ENCODE data around the gene MYBPHL. TPM values are rescaled to one million over a fixed set of nuclear protein-coding genes. Genes with fewer than 3 reads are reported as not detected.
A peak's percentile ranks its signal among the peaks of the same experiment; 100 is the strongest.

Gene MYBPHL
- total and polyA plus RNA-seq, 2 of the 13 experiments (the other 11 are each of a cell fraction or from before 2014, with no cell fraction given): 3.7 to 3.8 TPM

DNA sequence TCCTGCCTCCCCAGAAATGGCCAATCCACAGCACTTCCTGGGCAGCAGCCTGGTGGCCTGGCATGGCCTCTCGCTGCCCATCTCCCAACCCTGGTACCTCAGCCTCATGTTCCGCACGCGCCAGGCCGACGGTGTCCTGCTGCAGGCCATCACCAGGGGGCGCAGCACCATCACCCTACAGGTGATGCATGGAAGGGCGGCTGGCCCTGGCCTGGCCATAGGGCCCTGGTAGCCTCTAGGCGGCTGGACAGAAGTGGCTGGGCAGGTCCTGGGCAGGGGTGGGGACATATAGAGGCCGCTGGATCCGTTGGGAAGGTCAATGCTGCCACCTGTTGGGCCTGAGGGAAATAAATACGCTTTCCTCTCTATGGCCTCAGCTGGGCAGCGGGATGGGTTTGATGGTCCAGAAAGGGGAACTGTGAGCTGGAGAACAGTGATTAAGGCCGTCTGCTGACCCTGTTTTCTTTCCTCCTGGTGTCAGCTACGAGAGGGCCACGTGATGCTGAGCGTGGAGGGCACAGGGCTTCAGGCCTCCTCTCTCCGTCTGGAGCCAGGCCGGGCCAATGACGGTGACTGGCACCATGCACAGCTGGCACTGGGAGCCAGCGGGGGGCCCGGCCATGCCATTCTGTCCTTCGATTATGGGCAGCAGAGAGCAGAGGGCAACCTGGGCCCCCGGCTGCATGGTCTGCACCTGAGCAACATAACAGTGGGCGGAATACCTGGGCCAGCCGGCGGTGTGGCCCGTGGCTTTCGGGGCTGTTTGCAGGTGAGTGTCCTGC is 43.0 kb downstream of the MYBPHL start (continued):
- TF ChIP-seq, protein P1, sequence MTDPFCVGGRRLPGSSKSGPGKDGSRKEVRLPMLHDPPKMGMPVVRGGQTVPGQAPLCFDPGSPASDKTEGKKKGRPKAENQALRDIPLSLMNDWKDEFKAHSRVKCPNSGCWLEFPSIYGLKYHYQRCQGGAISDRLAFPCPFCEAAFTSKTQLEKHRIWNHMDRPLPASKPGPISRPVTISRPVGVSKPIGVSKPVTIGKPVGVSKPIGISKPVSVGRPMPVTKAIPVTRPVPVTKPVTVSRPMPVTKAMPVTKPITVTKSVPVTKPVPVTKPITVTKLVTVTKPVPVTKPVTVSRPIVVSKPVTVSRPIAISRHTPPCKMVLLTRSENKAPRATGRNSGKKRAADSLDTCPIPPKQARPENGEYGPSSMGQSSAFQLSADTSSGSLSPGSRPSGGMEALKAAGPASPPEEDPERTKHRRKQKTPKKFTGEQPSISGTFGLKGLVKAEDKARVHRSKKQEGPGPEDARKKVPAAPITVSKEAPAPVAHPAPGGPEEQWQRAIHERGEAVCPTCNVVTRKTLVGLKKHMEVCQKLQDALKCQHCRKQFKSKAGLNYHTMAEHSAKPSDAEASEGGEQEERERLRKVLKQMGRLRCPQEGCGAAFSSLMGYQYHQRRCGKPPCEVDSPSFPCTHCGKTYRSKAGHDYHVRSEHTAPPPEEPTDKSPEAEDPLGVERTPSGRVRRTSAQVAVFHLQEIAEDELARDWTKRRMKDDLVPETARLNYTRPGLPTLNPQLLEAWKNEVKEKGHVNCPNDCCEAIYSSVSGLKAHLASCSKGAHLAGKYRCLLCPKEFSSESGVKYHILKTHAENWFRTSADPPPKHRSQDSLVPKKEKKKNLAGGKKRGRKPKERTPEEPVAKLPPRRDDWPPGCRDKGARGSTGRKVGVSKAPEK (CRISPR knock-in tag; IDR thresholded peaks at IDR 0.05; ENCODE audit: borderline replicate concordance): no peak
- TF ChIP-seq, protein P2, sequence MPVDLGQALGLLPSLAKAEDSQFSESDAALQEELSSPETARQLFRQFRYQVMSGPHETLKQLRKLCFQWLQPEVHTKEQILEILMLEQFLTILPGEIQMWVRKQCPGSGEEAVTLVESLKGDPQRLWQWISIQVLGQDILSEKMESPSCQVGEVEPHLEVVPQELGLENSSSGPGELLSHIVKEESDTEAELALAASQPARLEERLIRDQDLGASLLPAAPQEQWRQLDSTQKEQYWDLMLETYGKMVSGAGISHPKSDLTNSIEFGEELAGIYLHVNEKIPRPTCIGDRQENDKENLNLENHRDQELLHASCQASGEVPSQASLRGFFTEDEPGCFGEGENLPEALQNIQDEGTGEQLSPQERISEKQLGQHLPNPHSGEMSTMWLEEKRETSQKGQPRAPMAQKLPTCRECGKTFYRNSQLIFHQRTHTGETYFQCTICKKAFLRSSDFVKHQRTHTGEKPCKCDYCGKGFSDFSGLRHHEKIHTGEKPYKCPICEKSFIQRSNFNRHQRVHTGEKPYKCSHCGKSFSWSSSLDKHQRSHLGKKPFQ (CRISPR knock-in tag; IDR thresholded peaks at IDR 0.05; ENCODE audit: insufficient replicate concordance): no peak
- TF ChIP-seq TCF7 (IDR thresholded peaks at IDR 0.05; ENCODE audit: low read depth) (no peak), KLF9 (CRISPR knock-in tag; IDR thresholded peaks at IDR 0.05; ENCODE audit: low read depth) (0 out of 2 replicates have a peak, but pooled peaks have one; percentile 47), POLR2AphosphoS5 (IDR thresholded peaks at IDR 0.05; ENCODE audit: low read depth, low read length) (no peak), SMC3 (IDR thresholded peaks at IDR 0.05; ENCODE audit: low read length) (peak; percentile 88), ZNF224 (CRISPR knock-in tag; IDR thresholded peaks at IDR 0.05) (no peak), ZNF589 (CRISPR knock-in tag; conservative IDR thresholded peaks at IDR 0.05) (0 out of 2 replicates have a peak, but pooled peaks have one; percentile 20), ZBTB7A (CRISPR knock-in tag; IDR thresholded peaks at IDR 0.05) (no peak), ZNF20 (CRISPR knock-in tag; IDR thresholded peaks at IDR 0.05) (no peak), KLF11 (CRISPR knock-in tag; IDR thresholded peaks at IDR 0.05) (peak; percentile 54; the same call in 1 of the 2 replicates), ZNF451 (CRISPR knock-in tag; IDR thresholded peaks at IDR 0.05) (peak; percentile 71; the same call in 1 of the 2 replicates), ZMYM3 (CRISPR knock-in tag; IDR thresholded peaks at IDR 0.05) (peak; percentile 77), DNMT1 (CRISPR knock-in tag; IDR thresholded peaks at IDR 0.05) (peak; percentile 96; the same call in 1 of the 2 replicates)
- TF ChIP-seq, protein P3, sequence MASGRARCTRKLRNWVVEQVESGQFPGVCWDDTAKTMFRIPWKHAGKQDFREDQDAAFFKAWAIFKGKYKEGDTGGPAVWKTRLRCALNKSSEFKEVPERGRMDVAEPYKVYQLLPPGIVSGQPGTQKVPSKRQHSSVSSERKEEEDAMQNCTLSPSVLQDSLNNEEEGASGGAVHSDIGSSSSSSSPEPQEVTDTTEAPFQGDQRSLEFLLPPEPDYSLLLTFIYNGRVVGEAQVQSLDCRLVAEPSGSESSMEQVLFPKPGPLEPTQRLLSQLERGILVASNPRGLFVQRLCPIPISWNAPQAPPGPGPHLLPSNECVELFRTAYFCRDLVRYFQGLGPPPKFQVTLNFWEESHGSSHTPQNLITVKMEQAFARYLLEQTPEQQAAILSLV (CRISPR knock-in tag; IDR thresholded peaks at IDR 0.05; ENCODE audit: borderline replicate concordance): peak; percentile 91
- TF ChIP-seq, protein P4, sequence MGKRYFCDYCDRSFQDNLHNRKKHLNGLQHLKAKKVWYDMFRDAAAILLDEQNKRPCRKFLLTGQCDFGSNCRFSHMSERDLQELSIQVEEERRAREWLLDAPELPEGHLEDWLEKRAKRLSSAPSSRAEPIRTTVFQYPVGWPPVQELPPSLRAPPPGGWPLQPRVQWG (CRISPR knock-in tag; IDR thresholded peaks at IDR 0.05; ENCODE audit: borderline replicate concordance, low read depth): no peak
- TF ChIP-seq, protein P5, sequence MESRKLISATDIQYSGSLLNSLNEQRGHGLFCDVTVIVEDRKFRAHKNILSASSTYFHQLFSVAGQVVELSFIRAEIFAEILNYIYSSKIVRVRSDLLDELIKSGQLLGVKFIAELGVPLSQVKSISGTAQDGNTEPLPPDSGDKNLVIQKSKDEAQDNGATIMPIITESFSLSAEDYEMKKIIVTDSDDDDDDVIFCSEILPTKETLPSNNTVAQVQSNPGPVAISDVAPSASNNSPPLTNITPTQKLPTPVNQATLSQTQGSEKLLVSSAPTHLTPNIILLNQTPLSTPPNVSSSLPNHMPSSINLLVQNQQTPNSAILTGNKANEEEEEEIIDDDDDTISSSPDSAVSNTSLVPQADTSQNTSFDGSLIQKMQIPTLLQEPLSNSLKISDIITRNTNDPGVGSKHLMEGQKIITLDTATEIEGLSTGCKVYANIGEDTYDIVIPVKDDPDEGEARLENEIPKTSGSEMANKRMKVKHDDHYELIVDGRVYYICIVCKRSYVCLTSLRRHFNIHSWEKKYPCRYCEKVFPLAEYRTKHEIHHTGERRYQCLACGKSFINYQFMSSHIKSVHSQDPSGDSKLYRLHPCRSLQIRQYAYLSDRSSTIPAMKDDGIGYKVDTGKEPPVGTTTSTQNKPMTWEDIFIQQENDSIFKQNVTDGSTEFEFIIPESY (CRISPR knock-in tag; IDR thresholded peaks at IDR 0.05): peak; percentile 100
- TF ChIP-seq, protein P6, sequence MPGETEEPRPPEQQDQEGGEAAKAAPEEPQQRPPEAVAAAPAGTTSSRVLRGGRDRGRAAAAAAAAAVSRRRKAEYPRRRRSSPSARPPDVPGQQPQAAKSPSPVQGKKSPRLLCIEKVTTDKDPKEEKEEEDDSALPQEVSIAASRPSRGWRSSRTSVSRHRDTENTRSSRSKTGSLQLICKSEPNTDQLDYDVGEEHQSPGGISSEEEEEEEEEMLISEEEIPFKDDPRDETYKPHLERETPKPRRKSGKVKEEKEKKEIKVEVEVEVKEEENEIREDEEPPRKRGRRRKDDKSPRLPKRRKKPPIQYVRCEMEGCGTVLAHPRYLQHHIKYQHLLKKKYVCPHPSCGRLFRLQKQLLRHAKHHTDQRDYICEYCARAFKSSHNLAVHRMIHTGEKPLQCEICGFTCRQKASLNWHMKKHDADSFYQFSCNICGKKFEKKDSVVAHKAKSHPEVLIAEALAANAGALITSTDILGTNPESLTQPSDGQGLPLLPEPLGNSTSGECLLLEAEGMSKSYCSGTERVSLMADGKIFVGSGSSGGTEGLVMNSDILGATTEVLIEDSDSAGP (CRISPR knock-in tag; IDR thresholded peaks at IDR 0.05; ENCODE audit: borderline replicate concordance): peak; percentile 96
